WTC11 (cell line): ENCODE results near the gene C14orf132. TPM values are rescaled to one million over a fixed set of nuclear protein-coding genes. Genes with fewer than 3 reads are reported as not detected.

Source experiments
- ATAC-seq: fragments of 200-7000 bp; cut with Tn5 transposase; 2 replicates; pipeline ENCODE4 v1.10.0; 2021; ENCODE audit warnings: mild to moderate bottlenecking, moderate library complexity
- CTCF ChIA-PET: fragments of 300-600 bp; sonication (Branson Sonifier 250); formaldehyde crosslinking; loops from one replicate; lab custom pipeline; 2021; ENCODE audit warnings: antibody characterized with exemption; lab: Charles Lee
- POLR2A ChIA-PET: fragments of 350-600 bp; sonication (Branson Sonifier 250); formaldehyde crosslinking; loops from one replicate; lab custom pipeline; 2021; ENCODE audit warnings: antibody characterized with exemption; lab: Charles Lee
- DNase-seq: peaks from one replicate; pipeline ENCODE4 v3.0.0; 2021; ENCODE audit warnings: low spot score
- H3K27ac Mint-ChIP-seq: 2 replicates; pipeline ENCODE4 v1.8.0; 2021; ENCODE audit warnings: mixed read lengths
- H3K27me3 Mint-ChIP-seq: 2 replicates; pipeline ENCODE4 v1.8.0; 2021; ENCODE audit warnings: low read depth, mild to moderate bottlenecking, moderate library complexity, mixed read lengths
- H3K36me3 Mint-ChIP-seq: 2 replicates; pipeline ENCODE4 v1.8.0; 2021; ENCODE audit warnings: mixed read lengths
- H3K4me1 Mint-ChIP-seq: 2 replicates; pipeline ENCODE4 v1.8.0; 2022; ENCODE audit warnings: mixed read lengths
- H3K4me3 Mint-ChIP-seq: 2 replicates; pipeline ENCODE4 v1.8.0; 2021; ENCODE audit warnings: mild to moderate bottlenecking, moderate library complexity, mixed read lengths
- H3K9me3 Mint-ChIP-seq: 2 replicates; pipeline ENCODE4 v1.8.0; 2021; ENCODE audit warnings: mixed read lengths
- AFF4 ChIP-seq: sonication (generic); formaldehyde crosslinking; IDR thresholded peaks from 2 replicates; pipeline ENCODE4 v1.8.1; 2023; ENCODE audit warnings: mild to moderate bottlenecking, missing genetic modification reagents, borderline replicate concordance
- ATF1 ChIP-seq: sonication (generic); formaldehyde crosslinking; IDR thresholded peaks from 2 replicates; pipeline ENCODE4 v1.8.1; 2023; ENCODE audit warnings: mild to moderate bottlenecking, moderate library complexity, missing genetic modification reagents
- E2F1 ChIP-seq: sonication (generic); formaldehyde crosslinking; IDR thresholded peaks from 2 replicates; pipeline ENCODE4 v1.8.0; 2022; ENCODE audit warnings: mild to moderate bottlenecking, missing genetic modification reagents
- E2F4 ChIP-seq: sonication (generic); formaldehyde crosslinking; IDR thresholded peaks from 2 replicates; pipeline ENCODE4 v1.8.1; 2022; ENCODE audit warnings: low read depth, mild to moderate bottlenecking, moderate library complexity, missing genetic modification reagents, borderline replicate concordance
- ELF4 ChIP-seq: sonication (generic); formaldehyde crosslinking; IDR thresholded peaks from 2 replicates; pipeline ENCODE4 v1.8.1; 2022; ENCODE audit warnings: low read depth, mild to moderate bottlenecking, moderate library complexity, missing genetic modification reagents
- GABPB1 ChIP-seq: sonication (generic); formaldehyde crosslinking; IDR thresholded peaks from 2 replicates; pipeline ENCODE4 v1.8.1; 2023; ENCODE audit warnings: mild to moderate bottlenecking, missing genetic modification reagents
- GTF2I ChIP-seq: fragments of 250-450 bp; sonication (Bioruptor Pico); conservative IDR thresholded peaks from 2 replicates; pipeline ENCODE4 v1.4.0; 2021; ENCODE audit warnings: mild to moderate bottlenecking
- HMGA2 ChIP-seq: fragments of 250-450 bp; sonication (Bioruptor Pico); IDR thresholded peaks from 2 replicates; pipeline ENCODE4 v1.4.0; 2021; ENCODE audit warnings: mild to moderate bottlenecking, moderate library complexity
- JUN ChIP-seq: sonication (generic); formaldehyde crosslinking; IDR thresholded peaks from 2 replicates; pipeline ENCODE4 v1.8.0; 2023; ENCODE audit warnings: mild to moderate bottlenecking, missing genetic modification reagents
- KAT7 ChIP-seq: sonication (generic); formaldehyde crosslinking; IDR thresholded peaks from 2 replicates; pipeline ENCODE4 v1.8.1; 2023; ENCODE audit warnings: missing genetic modification reagents, mild to moderate bottlenecking, borderline replicate concordance
- MXD4 ChIP-seq: fragments of 250-450 bp; sonication (Bioruptor Pico); IDR thresholded peaks from 2 replicates; pipeline ENCODE4 v1.8.0; 2021; ENCODE audit warnings: mild to moderate bottlenecking, moderate library complexity, borderline replicate concordance
- NFATC4 ChIP-seq: fragments of 250-450 bp; sonication (Bioruptor Pico); IDR thresholded peaks from 2 replicates; pipeline ENCODE4 v1.9.0; 2021; ENCODE audit warnings: mild to moderate bottlenecking
- NFE2L1 ChIP-seq: sonication (generic); formaldehyde crosslinking; IDR thresholded peaks from 2 replicates; pipeline ENCODE4 v1.8.1; 2023; ENCODE audit warnings: missing genetic modification reagents
- TCF7 ChIP-seq: sonication (generic); formaldehyde crosslinking; IDR thresholded peaks from 2 replicates; pipeline ENCODE4 v1.8.0; 2022; ENCODE audit warnings: mild to moderate bottlenecking, low read depth, missing genetic modification reagents, moderate library complexity
- TP53 ChIP-seq: sonication (generic); formaldehyde crosslinking; IDR thresholded peaks from 2 replicates; pipeline ENCODE4 v1.8.1; 2023; ENCODE audit warnings: mild to moderate bottlenecking, missing genetic modification reagents
- USF1 ChIP-seq: sonication (generic); formaldehyde crosslinking; IDR thresholded peaks from 2 replicates; pipeline ENCODE4 v1.8.0; 2022; ENCODE audit warnings: mild to moderate bottlenecking, missing genetic modification reagents
- ZBTB21 ChIP-seq: sonication (generic); formaldehyde crosslinking; IDR thresholded peaks from 2 replicates; pipeline ENCODE4 v1.8.1; 2023; ENCODE audit warnings: mild to moderate bottlenecking, missing genetic modification reagents, borderline replicate concordance
- ZNF219 ChIP-seq: sonication (generic); formaldehyde crosslinking; IDR thresholded peaks from 2 replicates; pipeline ENCODE4 v1.8.0; 2023; ENCODE audit warnings: missing genetic modification reagents, mild to moderate bottlenecking, borderline replicate concordance
- ZNF232 ChIP-seq: sonication (generic); formaldehyde crosslinking; IDR thresholded peaks from 2 replicates; pipeline ENCODE4 v1.8.0; 2022; ENCODE audit warnings: mild to moderate bottlenecking, missing genetic modification reagents
- total RNA-seq: library from RNA; stranded (reverse); gene quantifications from 3 replicates; pipeline ENCODE4 v1.2.3, GENCODE V29; 2021
- TF ChIP-seq, protein P1 (sequence below): fragments of 250-450 bp; sonication (Bioruptor Pico); IDR thresholded peaks from 2 replicates; pipeline ENCODE4 v1.9.0; 2021; ENCODE audit warnings: moderate library complexity, mild to moderate bottlenecking, inconsistent platforms, borderline replicate concordance
- TF ChIP-seq, protein P2 (sequence below): sonication (generic); formaldehyde crosslinking; IDR thresholded peaks from 2 replicates; pipeline ENCODE4 v1.8.1; 2022; ENCODE audit warnings: mild to moderate bottlenecking, missing genetic modification reagents, moderate library complexity, borderline replicate concordance
- TF ChIP-seq, protein P3 (sequence below): fragments of 250-450 bp; sonication (Bioruptor Pico); IDR thresholded peaks from 2 replicates; pipeline ENCODE4 v2.1.2; 2022; ENCODE audit warnings: mild to moderate bottlenecking, moderate library complexity
- TF ChIP-seq, protein P4 (sequence below): fragments of 200-600 bp; IDR thresholded peaks from 2 replicates; pipeline ENCODE4 v1.8.0; 2022; ENCODE audit warnings: antibody characterized with exemption

Gene C14orf132
- total RNA-seq, 1 experiment from 2014 or later, result 14.1 TPM

GRCh38 chr14:96077983-96078624 lies 38.9 kb downstream of the C14orf132 start:
- peaks cover 19% of the 10 kb centered on the region; the same call in 1 of the 2 replicates for H3K36me3 Mint-ChIP-seq
- no peak overlapping the region for H3K4me3 Mint-ChIP-seq
- H3K4me1 Mint-ChIP-seq, result no peaks in the 10 kb centered on the region
- peaks cover 24% of the 10 kb centered on the region for H3K9me3 Mint-ChIP-seq
- no peak for ATAC-seq
- H3K27ac Mint-ChIP-seq, result no peak overlapping the region
- no peak for DNase-seq
- TF ChIP-seq, protein P1, sequence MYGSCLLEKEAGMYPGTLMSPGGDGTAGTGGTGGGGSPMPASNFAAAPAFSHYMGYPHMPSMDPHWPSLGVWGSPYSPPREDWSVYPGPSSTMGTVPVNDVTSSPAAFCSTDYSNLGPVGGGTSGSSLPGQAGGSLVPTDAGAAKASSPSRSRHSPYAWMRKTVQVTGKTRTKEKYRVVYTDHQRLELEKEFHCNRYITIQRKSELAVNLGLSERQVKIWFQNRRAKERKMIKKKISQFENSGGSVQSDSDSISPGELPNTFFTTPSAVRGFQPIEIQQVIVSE, result no peak
- TF ChIP-seq, protein P2, sequence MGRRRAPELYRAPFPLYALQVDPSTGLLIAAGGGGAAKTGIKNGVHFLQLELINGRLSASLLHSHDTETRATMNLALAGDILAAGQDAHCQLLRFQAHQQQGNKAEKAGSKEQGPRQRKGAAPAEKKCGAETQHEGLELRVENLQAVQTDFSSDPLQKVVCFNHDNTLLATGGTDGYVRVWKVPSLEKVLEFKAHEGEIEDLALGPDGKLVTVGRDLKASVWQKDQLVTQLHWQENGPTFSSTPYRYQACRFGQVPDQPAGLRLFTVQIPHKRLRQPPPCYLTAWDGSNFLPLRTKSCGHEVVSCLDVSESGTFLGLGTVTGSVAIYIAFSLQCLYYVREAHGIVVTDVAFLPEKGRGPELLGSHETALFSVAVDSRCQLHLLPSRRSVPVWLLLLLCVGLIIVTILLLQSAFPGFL (CRISPR knock-in tag), result no peak
- TF ChIP-seq, protein P3, sequence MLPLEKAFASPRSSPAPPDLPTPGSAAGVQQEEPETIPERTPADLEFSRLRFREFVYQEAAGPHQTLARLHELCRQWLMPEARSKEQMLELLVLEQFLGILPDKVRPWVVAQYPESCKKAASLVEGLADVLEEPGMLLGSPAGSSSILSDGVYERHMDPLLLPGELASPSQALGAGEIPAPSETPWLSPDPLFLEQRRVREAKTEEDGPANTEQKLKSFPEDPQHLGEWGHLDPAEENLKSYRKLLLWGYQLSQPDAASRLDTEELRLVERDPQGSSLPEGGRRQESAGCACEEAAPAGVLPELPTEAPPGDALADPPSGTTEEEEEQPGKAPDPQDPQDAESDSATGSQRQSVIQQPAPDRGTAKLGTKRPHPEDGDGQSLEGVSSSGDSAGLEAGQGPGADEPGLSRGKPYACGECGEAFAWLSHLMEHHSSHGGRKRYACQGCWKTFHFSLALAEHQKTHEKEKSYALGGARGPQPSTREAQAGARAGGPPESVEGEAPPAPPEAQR, result no peak
- TF ChIP-seq NFATC4 (no peak), ATF1 (CRISPR knock-in tag) (no peak), E2F1 (CRISPR knock-in tag) (no peak), JUN (CRISPR knock-in tag) (no peak), ZBTB21 (CRISPR knock-in tag) (no peak), TCF7 (CRISPR knock-in tag) (no peak), USF1 (CRISPR knock-in tag) (no peak), HMGA2 (CRISPR knock-in tag) (no peak)
- ChIA-PET POLR2A (no interaction called here), CTCF (interaction anchor here (0.9 to 1.6 kb wide), 3 partner anchors 20 to 27 kb away, joined by 3 read pairs; no protein-coding TSS in a partner anchor)
- H3K27me3 Mint-ChIP-seq, result no peaks in the 10 kb centered on the region

DNA sequence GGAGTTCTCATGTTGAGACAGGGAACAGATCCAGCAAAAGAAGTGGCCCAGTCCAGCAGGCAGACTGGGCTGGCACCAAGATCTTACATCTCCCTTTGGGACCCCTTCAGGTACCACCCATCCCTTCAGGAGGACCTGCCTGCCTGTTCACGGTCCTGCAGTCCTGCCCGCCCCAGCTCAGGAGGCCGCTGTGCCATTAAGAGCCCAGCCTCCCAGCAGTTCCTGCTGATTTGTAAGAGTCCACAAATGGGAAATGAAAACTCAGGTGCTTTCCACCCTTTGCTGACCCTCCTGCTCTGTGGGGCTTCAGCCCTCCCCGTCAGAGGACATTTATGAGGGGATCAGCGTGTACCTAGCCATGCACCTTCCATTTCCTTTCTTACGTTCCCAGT lies 39.5 kb downstream of the C14orf132 start:
- CTCF ChIA-PET, result interaction anchor here (0.9 to 1.6 kb wide), 3 partner anchors 20 to 22 kb away, joined by 3 read pairs; no protein-coding TSS in a partner anchor
- Mint-ChIP-seq H3K9me3 (peaks cover 20% of the 10 kb centered on the region), H3K27ac (no peak overlapping the region), H3K4me3 (no peak overlapping the region), H3K36me3 (peaks cover 17% of the 10 kb centered on the region; the same call in 1 of the 2 replicates), H3K27me3 (no peaks in the 10 kb centered on the region), H3K4me1 (peaks cover 3% of the 10 kb centered on the region; the same call in 1 of the 2 replicates)
- POLR2A ChIA-PET, result no interaction called here
- ATAC-seq (no peak), DNase-seq (no peak)
- TF ChIP-seq ZNF219 (CRISPR knock-in tag) (no peak), GABPB1 (CRISPR knock-in tag) (no peak), KAT7 (CRISPR knock-in tag) (no peak), ZNF232 (CRISPR knock-in tag) (no peak), MXD4 (CRISPR knock-in tag) (no peak), ELF4 (CRISPR knock-in tag) (no peak), TP53 (CRISPR knock-in tag) (no peak), AFF4 (no peak), E2F4 (CRISPR knock-in tag) (no peak), NFE2L1 (no peak), JUN (CRISPR knock-in tag) (no peak), GTF2I (no peak)
- TF ChIP-seq, protein P4, sequence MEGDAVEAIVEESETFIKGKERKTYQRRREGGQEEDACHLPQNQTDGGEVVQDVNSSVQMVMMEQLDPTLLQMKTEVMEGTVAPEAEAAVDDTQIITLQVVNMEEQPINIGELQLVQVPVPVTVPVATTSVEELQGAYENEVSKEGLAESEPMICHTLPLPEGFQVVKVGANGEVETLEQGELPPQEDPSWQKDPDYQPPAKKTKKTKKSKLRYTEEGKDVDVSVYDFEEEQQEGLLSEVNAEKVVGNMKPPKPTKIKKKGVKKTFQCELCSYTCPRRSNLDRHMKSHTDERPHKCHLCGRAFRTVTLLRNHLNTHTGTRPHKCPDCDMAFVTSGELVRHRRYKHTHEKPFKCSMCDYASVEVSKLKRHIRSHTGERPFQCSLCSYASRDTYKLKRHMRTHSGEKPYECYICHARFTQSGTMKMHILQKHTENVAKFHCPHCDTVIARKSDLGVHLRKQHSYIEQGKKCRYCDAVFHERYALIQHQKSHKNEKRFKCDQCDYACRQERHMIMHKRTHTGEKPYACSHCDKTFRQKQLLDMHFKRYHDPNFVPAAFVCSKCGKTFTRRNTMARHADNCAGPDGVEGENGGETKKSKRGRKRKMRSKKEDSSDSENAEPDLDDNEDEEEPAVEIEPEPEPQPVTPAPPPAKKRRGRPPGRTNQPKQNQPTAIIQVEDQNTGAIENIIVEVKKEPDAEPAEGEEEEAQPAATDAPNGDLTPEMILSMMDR, result no peak
